HL-60 (cell line): Measurements from ENCODE around the gene RAPGEF2.

Source experiments
- CTCF ChIP-seq: IDR thresholded peaks from one replicate; pipeline ENCODE4 v1.5.1; 2011; ENCODE audit warnings: low read length, control low read depth, inconsistent platforms; ENCODE audit not compliant: insufficient read depth
- GABPA ChIP-seq: IDR thresholded peaks from 2 replicates; pipeline ENCODE4 v1.6.1; 2012; ENCODE audit warnings: low read depth
- POLR2AphosphoS5 ChIP-seq: IDR thresholded peaks from 2 replicates; pipeline ENCODE4 v1.6.1; 2012; ENCODE audit warnings: low read depth
- REST ChIP-seq: IDR thresholded peaks from 2 replicates; pipeline ENCODE4 v1.6.1; 2012; ENCODE audit warnings: low read depth; ENCODE audit not compliant: insufficient replicate concordance
- SPI1 ChIP-seq: IDR thresholded peaks from 2 replicates; pipeline ENCODE4 v1.6.1; 2012; ENCODE audit warnings: low read depth, mild to moderate bottlenecking, borderline replicate concordance

GRCh38 chr4:159369256-159369655, 266.4 kb downstream of the RAPGEF2 start:
- no peak for TF ChIP-seq CTCF
- no peak for TF ChIP-seq REST
- TF ChIP-seq POLR2AphosphoS5, result no peak
- TF ChIP-seq SPI1, result no peak
- TF ChIP-seq GABPA, result no peak
